ENCODE results near the gene VANGL2. TPM values are rescaled to one million over a fixed set of nuclear protein-coding genes. Genes with fewer than 3 reads are reported as not detected.

The VANGL2 gene
- 10 to 100 TPM in 1 of 4 donors, 1 to 10 TPM in 1, under 1 TPM in 2; 0.27 to 20.6 (median 3.0) TPM for polyA plus RNA-seq
- long read RNA-seq, donor 1, result 0 reads
- long read RNA-seq, donor 2, full-length matches to known transcripts, result 2 of 2 reads
- long read RNA-seq, donor 2, partial matches to known transcripts, result 0 of 2 reads
- long read RNA-seq, donor 2, other reads (novel, unspliced or antisense), result 0 of 2 reads
- long read RNA-seq, donor 3, result 0 reads
- long read RNA-seq, donor 4, result 0 reads
- long read RNA-seq, donor 5, full-length matches to known transcripts, result 2 of 2 reads
- long read RNA-seq, donor 5, partial matches to known transcripts, result 0 of 2 reads
- long read RNA-seq, donor 5, other reads (novel, unspliced or antisense), result 0 of 2 reads
- long read RNA-seq, donor 6, full-length matches to known transcripts, result 3 of 12 reads
- long read RNA-seq, donor 6, partial matches to known transcripts, result 9 of 12 reads
- long read RNA-seq, donor 6, other reads (novel, unspliced or antisense), result 0 of 12 reads
- long read RNA-seq, donor 7, result 0 reads
- long read RNA-seq, donor 8, full-length matches to known transcripts, result 1 of 1 reads
- long read RNA-seq, donor 8, partial matches to known transcripts, result 0 of 1 reads
- long read RNA-seq, donor 8, other reads (novel, unspliced or antisense), result 0 of 1 reads
- long read RNA-seq, donor 9, result 0 reads
- long read RNA-seq, donor 10, full-length matches to known transcripts, result 2 of 2 reads
- long read RNA-seq, donor 10, partial matches to known transcripts, result 0 of 2 reads
- long read RNA-seq, donor 10, other reads (novel, unspliced or antisense), result 0 of 2 reads

DNA sequence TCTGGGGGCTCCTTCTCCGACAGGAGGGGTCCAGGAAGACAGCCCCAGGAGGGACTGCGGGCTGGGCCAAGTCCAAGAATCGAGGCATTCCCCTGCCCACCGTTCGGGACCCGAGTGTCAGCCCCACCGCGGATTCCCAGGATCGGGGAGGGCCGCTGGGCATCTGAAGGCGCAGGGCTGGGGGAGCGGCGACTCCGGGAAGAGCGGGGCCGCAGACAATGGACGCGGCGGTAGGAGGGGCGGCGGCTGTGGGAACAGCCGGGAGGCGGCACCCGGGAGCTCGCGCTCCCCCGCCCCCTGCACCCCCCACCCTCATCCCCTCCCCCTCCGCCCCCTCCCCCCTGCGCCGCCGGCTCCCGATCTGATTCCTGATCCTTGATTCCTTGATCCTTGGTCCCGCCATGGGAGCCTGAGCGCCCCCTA, at the start of gene VANGL2:
Gene VANGL2 (plus strand): TSS at position 342 of the 423 bp plus-strand sequence. CDS start 15,274 bp downstream, outside the sequence.
- no peaks in the 10 kb centered on the region for H3K27me3 ChIP-seq (ENCODE audit: control insufficient read depth in 3 of 3, insufficient read depth in 3 of 3, low read length in 3 of 3)
- H3K9me3 ChIP-seq (ENCODE audit: control insufficient read depth in 2 of 2, insufficient read depth in 1 of 2, low read depth in 1 of 2, low read length in 1 of 2), result no peaks in the 10 kb centered on the region
- H3K27ac ChIP-seq (ENCODE audit: low read depth in 1 of 3, low read length in 2 of 3), result peak within 1 kb of the TSS in 1 of 3 donors; percentile 70
- no peaks in the 10 kb centered on the region for H3K36me3 ChIP-seq (ENCODE audit: control insufficient read depth in 3 of 3, insufficient read depth in 2 of 3, low read depth in 1 of 3, low read length in 3 of 3)
- peak within 1 kb of the TSS; percentile 72 to 76 (median 75) for H3K4me3 ChIP-seq (ENCODE audit: low read depth in 1 of 3, low read length in 3 of 3)
- no peak for FAIRE-seq
- H3K4me1 ChIP-seq (ENCODE audit: control insufficient read depth in 3 of 3, insufficient read depth in 2 of 3, low read depth in 1 of 3, low read length in 2 of 3), result peaks cover 2 to 26% (median 3%) of the 10 kb centered on the region in 3 donors
- WGBS, 3 donors, result 1 to 4% (median 1%) methylated on average over 14 to 30 of the region's 34 CpGs
- DNase-seq, result peak; percentile 60 to 93

DNA sequence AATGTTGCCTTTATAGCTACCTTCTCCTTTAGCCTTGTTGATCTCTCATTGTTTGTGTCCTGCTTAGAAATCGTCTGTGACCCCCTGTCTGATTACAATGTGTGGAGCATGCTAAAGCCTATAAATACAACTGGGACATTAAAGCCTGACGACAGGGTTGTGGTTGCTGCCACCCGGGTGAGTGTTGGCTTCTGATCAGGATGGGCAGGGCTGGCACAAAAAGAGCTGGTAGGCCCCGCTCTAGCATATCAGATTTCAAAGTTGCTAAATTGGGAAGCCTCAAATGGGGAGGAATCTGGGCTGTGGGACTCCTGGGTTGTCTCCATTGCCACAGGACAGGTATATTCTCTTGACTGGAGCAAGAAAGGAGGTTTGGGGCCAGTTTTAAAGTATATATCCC, 48.7 kb upstream of the VANGL2 start:
- H3K27ac ChIP-seq (ENCODE audit: low read depth in 1 of 3, low read length in 2 of 3), result no peak overlapping the region
- H3K36me3 ChIP-seq (ENCODE audit: control insufficient read depth in 3 of 3, insufficient read depth in 2 of 3, low read depth in 1 of 3, low read length in 3 of 3), result peaks cover 27 to 67% (median 63%) of the 10 kb centered on the region in 3 donors
- DNase-seq, result no peak
- WGBS, 3 donors, result 85 to 89% (median 86%) methylated on average over 4 of the region's 4 CpGs
- H3K27me3 ChIP-seq (ENCODE audit: control insufficient read depth in 3 of 3, insufficient read depth in 3 of 3, low read length in 3 of 3), result no peaks in the 10 kb centered on the region
- no peaks in the 10 kb centered on the region for H3K9me3 ChIP-seq (ENCODE audit: control insufficient read depth in 2 of 2, insufficient read depth in 1 of 2, low read depth in 1 of 2, low read length in 1 of 2)
- peaks cover 0 to 3% (median 0%) of the 10 kb centered on the region in 3 donors for H3K4me1 ChIP-seq (ENCODE audit: control insufficient read depth in 3 of 3, insufficient read depth in 2 of 3, low read depth in 1 of 3, low read length in 2 of 3)
- no peak for FAIRE-seq
- no peak overlapping the region for H3K4me3 ChIP-seq (ENCODE audit: low read depth in 1 of 3, low read length in 3 of 3)

DNA sequence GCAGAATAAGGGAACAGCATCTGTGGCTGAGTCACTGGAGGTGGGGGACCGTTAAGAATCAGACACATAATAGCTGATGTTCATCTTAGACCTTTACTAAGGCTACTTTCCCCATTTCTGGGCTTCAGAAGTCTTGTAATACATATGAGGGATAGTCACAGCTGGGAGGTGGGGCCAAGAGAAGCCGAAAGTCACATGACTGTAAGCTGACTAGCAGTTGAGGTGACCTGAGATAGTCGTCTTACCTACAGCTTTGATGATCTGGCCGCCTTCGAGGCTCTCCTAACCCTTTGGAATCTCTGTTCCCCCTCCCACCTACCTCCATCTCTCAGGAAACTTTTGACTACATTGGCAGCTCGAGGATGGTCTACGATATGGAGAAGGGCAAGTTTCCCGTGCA, 47.8 kb upstream of the VANGL2 start:
- H3K4me1 ChIP-seq (ENCODE audit: control insufficient read depth in 3 of 3, insufficient read depth in 2 of 3, low read depth in 1 of 3, low read length in 2 of 3), result no peaks in the 10 kb centered on the region
- H3K27ac ChIP-seq (ENCODE audit: low read depth in 1 of 3, low read length in 2 of 3), result no peak overlapping the region
- no peak overlapping the region for H3K4me3 ChIP-seq (ENCODE audit: low read depth in 1 of 3, low read length in 3 of 3)
- FAIRE-seq, result no peak
- no peak for DNase-seq
- WGBS, 3 donors, result 82 to 91% (median 91%) methylated on average over 8 of the region's 8 CpGs
- no peaks in the 10 kb centered on the region for H3K9me3 ChIP-seq (ENCODE audit: control insufficient read depth in 2 of 2, insufficient read depth in 1 of 2, low read depth in 1 of 2, low read length in 1 of 2)
- H3K36me3 ChIP-seq (ENCODE audit: control insufficient read depth in 3 of 3, insufficient read depth in 2 of 3, low read depth in 1 of 3, low read length in 3 of 3), result peaks cover 27 to 71% (median 65%) of the 10 kb centered on the region in 3 donors
- no peaks in the 10 kb centered on the region for H3K27me3 ChIP-seq (ENCODE audit: control insufficient read depth in 3 of 3, insufficient read depth in 3 of 3, low read length in 3 of 3)

DNA sequence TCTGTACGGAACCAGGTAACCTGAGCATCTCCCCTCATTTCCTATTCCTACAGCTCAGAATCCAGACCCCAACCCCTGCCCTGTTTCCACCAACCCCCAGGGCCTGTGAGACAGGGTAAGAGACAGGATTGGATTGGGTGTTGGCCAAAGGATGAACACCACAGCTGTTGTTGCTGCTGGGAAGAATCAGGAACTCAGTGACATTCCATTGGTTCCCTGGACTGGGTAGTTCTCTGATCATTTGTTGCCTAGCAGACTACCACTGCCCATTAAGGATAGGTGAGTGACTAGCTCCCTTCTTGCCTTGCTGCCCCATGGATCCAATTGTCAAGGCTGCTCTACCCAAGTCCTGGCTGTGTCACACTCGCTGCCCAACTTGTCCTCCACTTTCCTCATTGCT, 47.1 kb upstream of the VANGL2 start:
- H3K27me3 ChIP-seq (ENCODE audit: control insufficient read depth in 3 of 3, insufficient read depth in 3 of 3, low read length in 3 of 3), result no peaks in the 10 kb centered on the region
- 90 to 97% (median 97%) methylated on average over 2 of the region's 2 CpGs for WGBS, 3 donors
- DNase-seq (no peak), FAIRE-seq (no peak)
- H3K4me1 ChIP-seq (ENCODE audit: control insufficient read depth in 3 of 3, insufficient read depth in 2 of 3, low read depth in 1 of 3, low read length in 2 of 3), result no peaks in the 10 kb centered on the region
- H3K4me3 ChIP-seq (ENCODE audit: low read depth in 1 of 3, low read length in 3 of 3), result no peak overlapping the region
- no peak overlapping the region for H3K27ac ChIP-seq (ENCODE audit: low read depth in 1 of 3, low read length in 2 of 3)
- H3K36me3 ChIP-seq (ENCODE audit: control insufficient read depth in 3 of 3, insufficient read depth in 2 of 3, low read depth in 1 of 3, low read length in 3 of 3), result peaks cover 27 to 74% (median 69%) of the 10 kb centered on the region in 3 donors
- H3K9me3 ChIP-seq (ENCODE audit: control insufficient read depth in 2 of 2, insufficient read depth in 1 of 2, low read depth in 1 of 2, low read length in 1 of 2), result no peaks in the 10 kb centered on the region

DNA sequence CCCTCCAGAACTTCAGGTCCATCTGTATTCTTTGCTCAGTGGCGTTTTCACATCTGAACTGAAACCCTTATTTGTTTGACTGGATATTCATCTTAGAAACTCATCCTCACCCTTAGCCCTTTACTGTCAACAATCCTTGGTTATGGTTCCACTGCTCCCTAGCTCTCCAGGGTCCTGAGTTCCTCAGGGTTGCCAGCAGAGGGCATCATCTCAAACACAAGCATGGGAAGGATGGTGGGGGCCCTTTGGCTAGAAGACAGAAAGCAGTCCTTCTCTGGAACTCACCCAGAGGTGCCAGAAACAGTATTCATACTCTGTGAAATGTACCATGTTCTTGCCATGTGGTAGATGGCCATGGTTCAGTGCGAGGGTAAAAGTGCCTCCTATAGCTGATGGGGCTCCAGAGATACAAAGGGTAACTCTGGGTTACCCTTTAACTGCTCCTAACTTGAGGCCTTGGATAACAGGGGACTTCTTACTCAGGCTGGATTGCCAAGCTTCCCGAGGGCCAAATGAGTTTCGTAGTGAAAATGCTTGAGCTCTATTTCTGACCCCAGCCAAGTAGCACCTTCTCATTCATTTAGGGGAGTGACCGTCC, 45.9 kb upstream of the VANGL2 start:
- DNase-seq (peak in 1 of 2 donors; percentile 24), FAIRE-seq (no peak)
- no peak overlapping the region for H3K4me3 ChIP-seq (ENCODE audit: low read depth in 1 of 3, low read length in 3 of 3)
- no peaks in the 10 kb centered on the region for H3K9me3 ChIP-seq (ENCODE audit: control insufficient read depth in 2 of 2, insufficient read depth in 1 of 2, low read depth in 1 of 2, low read length in 1 of 2)
- no peak overlapping the region for H3K27ac ChIP-seq (ENCODE audit: low read depth in 1 of 3, low read length in 2 of 3)
- 71 to 89% (median 88%) methylated on average over 5 of the region's 5 CpGs for WGBS, 3 donors
- H3K36me3 ChIP-seq (ENCODE audit: control insufficient read depth in 3 of 3, insufficient read depth in 2 of 3, low read depth in 1 of 3, low read length in 3 of 3), result peaks cover 31 to 73% (median 63%) of the 10 kb centered on the region in 3 donors
- H3K27me3 ChIP-seq (ENCODE audit: control insufficient read depth in 3 of 3, insufficient read depth in 3 of 3, low read length in 3 of 3), result no peaks in the 10 kb centered on the region
- no peaks in the 10 kb centered on the region for H3K4me1 ChIP-seq (ENCODE audit: control insufficient read depth in 3 of 3, insufficient read depth in 2 of 3, low read depth in 1 of 3, low read length in 2 of 3)

DNA sequence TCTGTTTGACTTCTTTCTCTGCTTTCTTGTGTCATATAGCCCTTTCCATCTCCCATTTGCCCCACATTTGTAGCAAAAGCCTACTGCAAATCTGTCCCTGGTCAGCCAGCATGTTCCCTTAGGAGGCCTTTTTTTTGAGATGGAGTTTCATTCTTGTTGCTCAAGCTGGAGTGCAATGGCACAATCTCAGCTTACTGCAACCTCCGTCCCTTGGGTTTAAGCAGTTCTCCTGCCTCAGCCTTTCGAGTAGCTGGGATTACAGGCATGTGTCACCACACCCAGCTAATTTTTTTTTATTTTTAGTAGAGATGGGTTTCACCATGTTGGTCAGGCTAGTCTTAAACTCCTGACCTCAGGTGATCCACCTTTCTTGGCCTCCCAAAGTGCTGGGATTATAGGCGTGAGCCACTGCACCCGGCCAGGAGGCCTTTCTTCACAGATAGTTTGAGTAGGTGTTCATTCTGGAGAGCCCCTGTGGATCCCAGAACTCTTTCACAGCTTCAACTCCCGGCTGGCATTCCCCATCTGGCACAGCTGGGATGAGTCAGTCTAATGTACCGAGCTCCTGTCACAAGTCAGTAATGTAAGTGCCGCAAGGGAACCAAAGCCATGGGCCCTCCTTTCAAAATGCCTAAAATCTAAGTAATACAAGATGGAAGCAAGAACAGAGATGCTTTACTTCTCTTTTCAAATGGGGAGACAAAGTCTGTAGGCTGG, 42.9 kb upstream of the VANGL2 start:
- Histone ChIP-seq H3K9me3 (ENCODE audit: control insufficient read depth in 2 of 2, insufficient read depth in 1 of 2, low read depth in 1 of 2, low read length in 1 of 2) (no peaks in the 10 kb centered on the region), H3K27me3 (ENCODE audit: control insufficient read depth in 3 of 3, insufficient read depth in 3 of 3, low read length in 3 of 3) (no peaks in the 10 kb centered on the region), H3K4me3 (ENCODE audit: low read depth in 1 of 3, low read length in 3 of 3) (no peak overlapping the region), H3K27ac (ENCODE audit: low read depth in 1 of 3, low read length in 2 of 3) (no peak overlapping the region), H3K36me3 (ENCODE audit: control insufficient read depth in 3 of 3, insufficient read depth in 2 of 3, low read depth in 1 of 3, low read length in 3 of 3) (peaks cover 27 to 70% (median 55%) of the 10 kb centered on the region in 3 donors), H3K4me1 (ENCODE audit: control insufficient read depth in 3 of 3, insufficient read depth in 2 of 3, low read depth in 1 of 3, low read length in 2 of 3) (no peaks in the 10 kb centered on the region)
- FAIRE-seq (no peak), DNase-seq (no peak)
- 85 to 91% (median 88%) methylated on average over 7 of the region's 7 CpGs for WGBS, 3 donors

DNA sequence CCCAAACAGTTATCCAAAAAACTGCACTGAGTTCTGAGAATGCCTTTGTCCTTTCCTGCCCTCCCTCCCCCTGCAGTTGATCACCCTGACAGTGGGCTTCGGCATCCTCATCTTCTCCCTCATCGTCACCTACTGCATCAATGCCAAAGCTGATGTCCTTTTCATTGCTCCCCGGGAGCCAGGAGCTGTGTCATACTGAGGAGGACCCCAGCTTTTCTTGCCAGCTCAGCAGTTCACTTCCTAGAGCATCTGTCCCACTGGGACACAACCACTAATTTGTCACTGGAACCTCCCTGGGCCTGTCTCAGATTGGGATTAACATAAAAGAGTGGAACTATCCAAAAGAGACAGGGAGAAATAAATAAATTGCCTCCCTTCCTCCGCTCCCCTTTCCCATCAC, 42.3 kb upstream of the VANGL2 start:
- Histone ChIP-seq H3K27me3 (ENCODE audit: control insufficient read depth in 3 of 3, insufficient read depth in 3 of 3, low read length in 3 of 3) (no peaks in the 10 kb centered on the region), H3K36me3 (ENCODE audit: control insufficient read depth in 3 of 3, insufficient read depth in 2 of 3, low read depth in 1 of 3, low read length in 3 of 3) (peaks cover 23 to 64% (median 50%) of the 10 kb centered on the region in 3 donors), H3K27ac (ENCODE audit: low read depth in 1 of 3, low read length in 2 of 3) (no peak overlapping the region), H3K9me3 (ENCODE audit: control insufficient read depth in 2 of 2, insufficient read depth in 1 of 2, low read depth in 1 of 2, low read length in 1 of 2) (no peaks in the 10 kb centered on the region), H3K4me1 (ENCODE audit: control insufficient read depth in 3 of 3, insufficient read depth in 2 of 3, low read depth in 1 of 3, low read length in 2 of 3) (no peaks in the 10 kb centered on the region), H3K4me3 (ENCODE audit: low read depth in 1 of 3, low read length in 3 of 3) (no peak overlapping the region)
- FAIRE-seq, result no peak
- DNase-seq, result no peak
- WGBS, 3 donors, result 85 to 94% (median 93%) methylated on average over 4 of the region's 4 CpGs
